ENCODE measurements around the gene ABCB9.

Gene ABCB9

DNA sequence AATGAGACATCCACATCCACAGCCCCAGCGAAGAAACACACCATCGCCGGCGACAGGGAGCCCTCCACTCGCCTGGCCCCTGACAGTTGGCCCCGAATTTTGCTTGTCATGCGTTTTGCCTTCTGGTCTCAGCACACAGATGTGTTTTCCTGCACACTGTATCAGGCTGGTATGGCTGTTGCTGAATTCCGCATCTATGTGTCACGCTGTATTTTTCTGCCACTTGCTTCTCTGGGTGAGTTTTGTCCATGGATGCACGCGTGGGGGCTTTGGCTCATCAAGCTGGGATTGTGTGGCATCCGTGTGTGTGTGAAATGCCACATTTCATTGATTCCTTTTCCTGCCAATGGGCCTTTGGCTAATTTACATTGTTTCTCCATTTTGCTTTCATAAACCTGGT lies 40.7 kb upstream of the ABCB9 start:
- H3K4me3 ChIP-seq (ENCODE audit: low read depth, low read length) = no peak overlapping the region
- TF ChIP-seq, protein P1, sequence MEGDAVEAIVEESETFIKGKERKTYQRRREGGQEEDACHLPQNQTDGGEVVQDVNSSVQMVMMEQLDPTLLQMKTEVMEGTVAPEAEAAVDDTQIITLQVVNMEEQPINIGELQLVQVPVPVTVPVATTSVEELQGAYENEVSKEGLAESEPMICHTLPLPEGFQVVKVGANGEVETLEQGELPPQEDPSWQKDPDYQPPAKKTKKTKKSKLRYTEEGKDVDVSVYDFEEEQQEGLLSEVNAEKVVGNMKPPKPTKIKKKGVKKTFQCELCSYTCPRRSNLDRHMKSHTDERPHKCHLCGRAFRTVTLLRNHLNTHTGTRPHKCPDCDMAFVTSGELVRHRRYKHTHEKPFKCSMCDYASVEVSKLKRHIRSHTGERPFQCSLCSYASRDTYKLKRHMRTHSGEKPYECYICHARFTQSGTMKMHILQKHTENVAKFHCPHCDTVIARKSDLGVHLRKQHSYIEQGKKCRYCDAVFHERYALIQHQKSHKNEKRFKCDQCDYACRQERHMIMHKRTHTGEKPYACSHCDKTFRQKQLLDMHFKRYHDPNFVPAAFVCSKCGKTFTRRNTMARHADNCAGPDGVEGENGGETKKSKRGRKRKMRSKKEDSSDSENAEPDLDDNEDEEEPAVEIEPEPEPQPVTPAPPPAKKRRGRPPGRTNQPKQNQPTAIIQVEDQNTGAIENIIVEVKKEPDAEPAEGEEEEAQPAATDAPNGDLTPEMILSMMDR (IDR thresholded peaks at IDR 0.05; ENCODE audit: low read depth, low read length, missing control alignments) = no peak
- DNase-seq (ENCODE audit: low read depth) = no peak
- in situ Hi-C loops (cut with HindIII; ENCODE audit: low sequenced_read_pairs) = no loop called here

DNA sequence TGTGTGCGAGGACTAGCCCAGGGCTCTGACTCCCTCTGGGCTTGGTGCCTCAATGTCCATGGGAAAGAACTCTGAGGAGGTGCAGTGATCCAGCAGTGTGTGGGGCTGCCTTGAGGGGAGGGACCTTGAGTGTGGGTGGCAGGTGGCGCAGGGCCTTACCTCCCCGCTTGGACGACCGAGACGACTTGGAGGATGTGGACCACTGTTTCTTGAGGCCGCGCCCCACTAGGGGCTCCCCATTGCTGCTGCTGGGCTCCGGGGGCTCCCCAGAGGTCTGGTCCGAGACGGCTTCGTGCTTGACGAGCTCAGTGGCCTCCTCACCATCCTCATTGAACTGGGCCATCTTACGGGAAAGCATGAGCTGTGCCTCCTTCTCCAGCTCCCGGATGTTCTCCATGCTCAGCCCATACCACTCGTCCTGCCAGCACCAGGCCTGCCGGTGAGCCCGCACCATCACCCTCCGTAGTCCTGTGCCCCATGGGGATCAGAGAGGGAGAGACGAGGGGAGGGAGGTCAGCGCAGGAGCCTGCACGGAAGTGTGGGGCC lies 38.9 kb upstream of the ABCB9 start:
- in situ Hi-C loops (cut with HindIII; ENCODE audit: low sequenced_read_pairs) = no loop called here
- TF ChIP-seq, protein P1 (IDR thresholded peaks at IDR 0.05; ENCODE audit: low read depth, low read length, missing control alignments) = no peak
- H3K4me3 ChIP-seq (ENCODE audit: low read depth, low read length) = no peak overlapping the region
- no peak for DNase-seq (ENCODE audit: low read depth)

DNA sequence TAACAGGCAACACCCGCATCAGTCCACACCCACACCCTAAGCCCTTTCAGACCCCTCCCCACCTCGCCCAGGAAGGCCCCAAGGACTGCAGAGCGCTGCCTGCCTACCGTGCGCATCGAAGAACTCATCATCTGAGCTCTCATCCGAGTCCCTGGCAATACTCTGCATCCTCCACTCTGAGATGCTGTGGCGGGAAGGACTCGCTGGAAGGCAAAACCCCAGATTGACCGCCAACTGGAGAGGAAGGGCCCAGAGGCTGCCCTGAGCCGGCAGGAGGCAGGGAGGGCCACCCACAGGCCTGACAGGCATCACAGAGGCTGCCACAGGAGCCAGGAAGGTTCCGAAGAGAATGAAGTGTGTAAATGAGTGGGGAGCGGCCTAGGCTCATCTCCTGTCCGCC lies 38.0 kb upstream of the ABCB9 start:
- in situ Hi-C loops (cut with HindIII; ENCODE audit: low sequenced_read_pairs) = no loop called here
- TF ChIP-seq, protein P1 (IDR thresholded peaks at IDR 0.05; ENCODE audit: low read depth, low read length, missing control alignments) = no peak
- H3K4me3 ChIP-seq (ENCODE audit: low read depth, low read length) = no peak overlapping the region
- no peak for DNase-seq (ENCODE audit: low read depth)

DNA sequence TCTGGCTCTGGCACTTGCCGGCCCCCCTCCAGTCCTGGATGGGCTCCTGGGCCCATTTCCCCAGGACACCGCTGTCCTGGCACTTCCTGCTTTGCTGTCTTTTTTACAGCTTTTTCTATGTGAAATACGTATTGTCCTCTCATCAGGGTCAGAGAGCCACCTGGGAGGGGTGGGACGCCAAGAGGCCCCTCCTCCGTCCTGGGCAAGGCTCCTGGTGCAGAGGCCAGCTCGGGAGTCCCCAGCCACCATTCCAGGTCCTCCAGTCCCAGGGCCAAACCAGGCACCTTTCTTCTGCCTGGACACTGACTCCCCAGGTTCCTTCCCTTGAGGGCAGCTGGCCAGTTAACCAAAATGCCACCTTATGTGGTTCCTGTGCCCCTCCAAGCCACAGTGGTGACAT lies 37.0 kb upstream of the ABCB9 start:
- H3K4me3 ChIP-seq (ENCODE audit: low read depth, low read length) = no peak overlapping the region
- TF ChIP-seq, protein P1 (IDR thresholded peaks at IDR 0.05; ENCODE audit: low read depth, low read length, missing control alignments) = no peak
- in situ Hi-C loops (cut with HindIII; ENCODE audit: low sequenced_read_pairs) = no loop called here
- no peak for DNase-seq (ENCODE audit: low read depth)

DNA sequence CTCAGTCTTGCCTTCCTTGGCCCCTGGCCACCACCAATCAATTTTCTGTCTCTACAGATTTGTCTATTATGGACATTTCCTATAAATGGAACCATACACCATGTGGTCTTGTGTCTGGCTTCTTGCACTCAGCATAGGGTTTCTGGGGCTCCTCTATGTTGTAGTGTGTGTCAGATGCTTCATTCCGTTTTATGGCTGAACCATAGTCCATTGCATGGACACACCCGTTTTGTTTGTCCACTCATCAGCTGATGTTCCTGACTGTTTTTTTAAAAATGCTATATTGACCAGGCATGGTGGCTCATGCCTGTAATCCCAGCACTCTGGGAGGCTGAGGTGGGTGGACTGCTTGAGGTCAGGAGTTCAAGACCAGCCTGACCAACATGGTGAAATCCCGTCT lies 35.2 kb upstream of the ABCB9 start:
- TF ChIP-seq, protein P1 (IDR thresholded peaks at IDR 0.05; ENCODE audit: low read depth, low read length, missing control alignments) = no peak

DNA sequence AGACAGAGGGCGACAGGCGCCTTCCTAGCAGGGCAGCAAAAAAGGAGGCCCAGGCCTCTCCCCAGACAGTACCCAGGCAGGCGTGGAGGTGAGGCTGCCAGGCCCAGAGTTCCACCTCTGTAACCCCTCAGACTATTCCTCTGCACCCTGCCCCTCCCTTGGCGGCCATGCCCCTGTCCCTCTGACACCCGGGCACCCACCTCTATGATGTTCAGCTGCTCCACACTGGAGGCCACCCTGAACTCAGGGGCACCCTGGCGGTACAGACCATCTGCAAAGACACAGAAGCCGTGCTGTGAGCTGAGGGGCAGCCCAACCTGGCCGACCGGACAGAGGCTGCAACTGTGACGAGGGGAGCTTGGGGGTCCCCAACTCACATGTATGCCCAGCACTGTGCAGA lies 34.3 kb upstream of the ABCB9 start:
- no peak overlapping the region for H3K4me3 ChIP-seq (ENCODE audit: low read depth, low read length)
- in situ Hi-C loops (cut with HindIII; ENCODE audit: low sequenced_read_pairs) = no loop called here
- no peak for DNase-seq (ENCODE audit: low read depth)
- TF ChIP-seq, protein P1 (IDR thresholded peaks at IDR 0.05; ENCODE audit: low read depth, low read length, missing control alignments) = no peak

More for the DNA sequence above, 35.2 kb upstream of the ABCB9 start:
- H3K4me3 ChIP-seq (ENCODE audit: low read depth, low read length) = no peak overlapping the region
- DNase-seq (ENCODE audit: low read depth) = no peak
- in situ Hi-C loops (cut with HindIII; ENCODE audit: low sequenced_read_pairs) = no loop called here
